Measurements from ENCODE around the gene KDM3A. TPM values are rescaled to one million over a fixed set of nuclear protein-coding genes. Genes with fewer than 3 reads are reported as not detected.

Gene KDM3A
- total RNA-seq, 1 donor from 2014 or later, result 51.2 TPM

DNA sequence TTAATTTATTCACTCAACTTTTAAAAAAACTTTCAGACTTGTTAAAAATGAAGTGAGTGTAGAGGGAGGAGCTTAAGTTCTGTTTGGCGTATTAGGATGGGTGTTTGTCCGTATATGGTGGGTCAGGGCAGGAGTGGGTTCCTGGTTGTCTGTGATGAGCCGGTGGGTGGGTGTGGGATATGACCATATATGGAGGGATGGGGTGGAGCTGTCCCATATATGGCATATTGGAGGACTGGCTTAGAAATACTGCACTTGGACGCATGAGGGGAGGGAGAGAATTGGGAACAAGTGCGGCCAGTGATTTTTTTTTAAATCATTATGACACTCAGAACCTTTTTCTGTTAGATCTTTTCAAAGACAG is 1.5 kb downstream of the KDM3A start:
- Mint-ChIP-seq H3K4me3 (peak overlapping the region; percentile 95), H3K4me1 (peaks cover 28% of the 10 kb centered on the region), H3K36me3 (ENCODE audit: low read depth) (peaks cover 7% of the 10 kb centered on the region), H3K27ac (ENCODE audit: unreplicated experiment) (peak overlapping the region; percentile 95), H3K27me3 (ENCODE audit: low read depth) (peaks cover 9% of the 10 kb centered on the region), H3K9me3 (peaks cover 3% of the 10 kb centered on the region)
- TF ChIP-seq, protein P1, sequence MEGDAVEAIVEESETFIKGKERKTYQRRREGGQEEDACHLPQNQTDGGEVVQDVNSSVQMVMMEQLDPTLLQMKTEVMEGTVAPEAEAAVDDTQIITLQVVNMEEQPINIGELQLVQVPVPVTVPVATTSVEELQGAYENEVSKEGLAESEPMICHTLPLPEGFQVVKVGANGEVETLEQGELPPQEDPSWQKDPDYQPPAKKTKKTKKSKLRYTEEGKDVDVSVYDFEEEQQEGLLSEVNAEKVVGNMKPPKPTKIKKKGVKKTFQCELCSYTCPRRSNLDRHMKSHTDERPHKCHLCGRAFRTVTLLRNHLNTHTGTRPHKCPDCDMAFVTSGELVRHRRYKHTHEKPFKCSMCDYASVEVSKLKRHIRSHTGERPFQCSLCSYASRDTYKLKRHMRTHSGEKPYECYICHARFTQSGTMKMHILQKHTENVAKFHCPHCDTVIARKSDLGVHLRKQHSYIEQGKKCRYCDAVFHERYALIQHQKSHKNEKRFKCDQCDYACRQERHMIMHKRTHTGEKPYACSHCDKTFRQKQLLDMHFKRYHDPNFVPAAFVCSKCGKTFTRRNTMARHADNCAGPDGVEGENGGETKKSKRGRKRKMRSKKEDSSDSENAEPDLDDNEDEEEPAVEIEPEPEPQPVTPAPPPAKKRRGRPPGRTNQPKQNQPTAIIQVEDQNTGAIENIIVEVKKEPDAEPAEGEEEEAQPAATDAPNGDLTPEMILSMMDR (conservative IDR thresholded peaks at IDR 0.05), result no peak
- peak; percentile 45 for DNase-seq (ENCODE audit: low read depth, low spot score)

DNA sequence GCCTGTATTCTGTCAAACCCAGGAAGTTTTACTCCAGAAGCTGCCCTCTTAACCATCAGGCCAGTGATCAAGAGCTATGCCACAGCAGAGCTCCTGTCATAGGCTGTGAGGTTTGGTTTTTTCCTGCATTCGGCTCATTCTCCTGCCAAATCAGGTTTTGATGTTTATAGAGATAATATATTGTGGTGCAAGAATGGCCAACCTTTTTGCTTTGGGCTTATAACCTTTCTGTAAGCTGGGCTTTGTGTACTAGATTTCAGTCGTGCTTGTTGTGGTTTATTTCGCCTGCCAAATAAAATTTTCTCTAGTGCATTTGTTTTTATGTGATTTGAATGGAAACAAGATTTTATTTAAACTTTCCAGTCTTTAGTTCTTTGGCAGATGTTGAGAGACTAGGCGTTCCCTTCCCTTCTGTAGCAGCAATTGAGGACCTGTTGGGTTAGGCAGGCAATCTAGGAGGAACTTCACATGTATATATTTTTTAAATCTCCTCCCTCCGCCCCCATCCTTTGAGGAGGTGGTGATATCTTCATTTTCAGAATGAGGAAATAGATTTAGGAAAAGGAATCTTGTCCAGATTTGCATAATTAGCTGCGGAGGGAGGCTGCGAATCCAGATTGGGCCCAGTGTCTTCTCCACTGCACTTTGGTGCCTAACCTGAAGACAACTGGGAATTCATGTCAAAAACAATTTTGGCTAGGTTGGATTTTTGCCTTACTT is 2.6 kb downstream of the KDM3A start:
- peaks cover 9% of the 10 kb centered on the region for H3K27me3 Mint-ChIP-seq (ENCODE audit: low read depth)
- TF ChIP-seq, protein P1 (conservative IDR thresholded peaks at IDR 0.05), result no peak
- peaks cover 34% of the 10 kb centered on the region for H3K4me1 Mint-ChIP-seq
- no peak for DNase-seq (ENCODE audit: low read depth, low spot score)
- H3K27ac Mint-ChIP-seq (ENCODE audit: unreplicated experiment), result peak overlapping the region; percentile 32
- H3K4me3 Mint-ChIP-seq, result peak overlapping the region; percentile 95
- peaks cover 3% of the 10 kb centered on the region for H3K9me3 Mint-ChIP-seq
- H3K36me3 Mint-ChIP-seq (ENCODE audit: low read depth), result peaks cover 7% of the 10 kb centered on the region

DNA sequence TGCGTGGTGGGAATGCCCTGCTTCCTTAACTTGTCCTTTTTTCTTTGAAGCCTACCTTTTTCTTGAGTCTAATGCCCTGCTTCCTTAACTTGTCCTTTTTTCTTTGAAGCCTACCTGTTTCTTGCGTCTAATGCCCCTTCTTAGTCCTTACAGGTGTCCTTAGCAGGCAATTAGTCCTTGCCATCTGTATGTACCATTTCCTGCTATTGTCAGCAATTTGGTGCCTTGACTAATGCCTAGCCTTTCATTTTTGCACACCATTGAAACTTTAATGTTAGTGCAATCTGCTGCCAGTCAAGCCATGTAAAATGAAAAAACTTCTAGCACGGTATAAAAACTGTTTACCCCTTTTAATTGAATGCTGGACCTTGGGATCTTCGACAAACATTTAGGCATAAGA is 4.3 kb downstream of the KDM3A start:
- H3K36me3 Mint-ChIP-seq (ENCODE audit: low read depth), result peaks cover 13% of the 10 kb centered on the region
- peaks cover 32% of the 10 kb centered on the region for H3K4me1 Mint-ChIP-seq
- DNase-seq (ENCODE audit: low read depth, low spot score), result no peak
- H3K9me3 Mint-ChIP-seq, result peaks cover 2% of the 10 kb centered on the region
- TF ChIP-seq, protein P1 (conservative IDR thresholded peaks at IDR 0.05), result no peak
- no peak overlapping the region for H3K4me3 Mint-ChIP-seq
- H3K27ac Mint-ChIP-seq (ENCODE audit: unreplicated experiment), result no peak overlapping the region
- peaks cover 7% of the 10 kb centered on the region for H3K27me3 Mint-ChIP-seq (ENCODE audit: low read depth)

DNA sequence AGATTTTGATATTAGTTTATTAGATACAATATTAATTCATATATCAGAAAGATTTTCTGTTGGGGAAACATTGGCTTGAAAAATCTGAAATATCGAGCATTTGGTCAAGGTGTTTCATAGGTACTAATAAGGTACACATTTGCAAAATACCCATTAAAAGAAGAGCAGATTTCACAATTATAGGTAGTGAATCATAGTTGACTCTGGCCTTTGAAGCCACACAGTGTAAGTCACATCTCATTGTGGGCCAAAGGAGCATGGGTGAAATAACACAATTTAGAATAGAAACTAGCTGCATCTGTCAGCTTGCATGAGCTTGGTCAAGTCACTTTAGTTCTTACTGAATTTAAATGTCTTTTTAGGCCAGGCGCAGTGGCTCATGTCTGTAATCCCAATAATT is 4.9 kb downstream of the KDM3A start:
- peaks cover 27% of the 10 kb centered on the region for H3K4me1 Mint-ChIP-seq

DNA sequence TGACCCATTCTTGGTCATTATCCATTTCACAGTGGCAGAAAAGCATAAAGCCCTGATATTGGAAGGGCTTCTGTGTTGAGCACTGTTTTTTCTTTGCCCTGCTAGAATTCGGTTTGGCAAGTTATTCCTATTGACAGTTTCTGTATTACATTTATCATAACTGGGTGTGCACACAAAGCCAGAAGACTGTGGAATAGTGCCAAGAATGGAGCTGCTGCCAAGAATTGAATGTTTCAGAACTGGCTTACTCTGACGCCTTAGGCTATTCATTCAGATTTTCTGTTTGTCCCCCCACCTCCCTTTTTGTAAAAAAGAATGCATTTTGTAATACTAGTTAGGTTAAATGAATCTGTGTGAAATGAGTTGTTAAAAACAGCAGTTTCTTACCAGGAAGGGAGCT is 12.7 kb downstream of the KDM3A start:
- H3K27me3 Mint-ChIP-seq (ENCODE audit: low read depth), result no peaks in the 10 kb centered on the region
- no peaks in the 10 kb centered on the region for H3K4me1 Mint-ChIP-seq
- H3K27ac Mint-ChIP-seq (ENCODE audit: unreplicated experiment), result no peak overlapping the region
- no peak overlapping the region for H3K4me3 Mint-ChIP-seq
- TF ChIP-seq, protein P1 (conservative IDR thresholded peaks at IDR 0.05), result no peak
- H3K36me3 Mint-ChIP-seq (ENCODE audit: low read depth), result peaks cover 34% of the 10 kb centered on the region
- no peaks in the 10 kb centered on the region for H3K9me3 Mint-ChIP-seq
- DNase-seq (ENCODE audit: low read depth, low spot score), result no peak

More for the DNA sequence above, 4.9 kb downstream of the KDM3A start:
- H3K36me3 Mint-ChIP-seq (ENCODE audit: low read depth), result peaks cover 9% of the 10 kb centered on the region
- H3K9me3 Mint-ChIP-seq, result no peaks in the 10 kb centered on the region
- TF ChIP-seq, protein P1 (conservative IDR thresholded peaks at IDR 0.05), result no peak
- no peak overlapping the region for H3K27ac Mint-ChIP-seq (ENCODE audit: unreplicated experiment)
- H3K4me3 Mint-ChIP-seq, result no peak overlapping the region
- peaks cover 1% of the 10 kb centered on the region for H3K27me3 Mint-ChIP-seq (ENCODE audit: low read depth)
- no peak for DNase-seq (ENCODE audit: low read depth, low spot score)
